ENCODE results near the gene SAMD5.

DNA sequence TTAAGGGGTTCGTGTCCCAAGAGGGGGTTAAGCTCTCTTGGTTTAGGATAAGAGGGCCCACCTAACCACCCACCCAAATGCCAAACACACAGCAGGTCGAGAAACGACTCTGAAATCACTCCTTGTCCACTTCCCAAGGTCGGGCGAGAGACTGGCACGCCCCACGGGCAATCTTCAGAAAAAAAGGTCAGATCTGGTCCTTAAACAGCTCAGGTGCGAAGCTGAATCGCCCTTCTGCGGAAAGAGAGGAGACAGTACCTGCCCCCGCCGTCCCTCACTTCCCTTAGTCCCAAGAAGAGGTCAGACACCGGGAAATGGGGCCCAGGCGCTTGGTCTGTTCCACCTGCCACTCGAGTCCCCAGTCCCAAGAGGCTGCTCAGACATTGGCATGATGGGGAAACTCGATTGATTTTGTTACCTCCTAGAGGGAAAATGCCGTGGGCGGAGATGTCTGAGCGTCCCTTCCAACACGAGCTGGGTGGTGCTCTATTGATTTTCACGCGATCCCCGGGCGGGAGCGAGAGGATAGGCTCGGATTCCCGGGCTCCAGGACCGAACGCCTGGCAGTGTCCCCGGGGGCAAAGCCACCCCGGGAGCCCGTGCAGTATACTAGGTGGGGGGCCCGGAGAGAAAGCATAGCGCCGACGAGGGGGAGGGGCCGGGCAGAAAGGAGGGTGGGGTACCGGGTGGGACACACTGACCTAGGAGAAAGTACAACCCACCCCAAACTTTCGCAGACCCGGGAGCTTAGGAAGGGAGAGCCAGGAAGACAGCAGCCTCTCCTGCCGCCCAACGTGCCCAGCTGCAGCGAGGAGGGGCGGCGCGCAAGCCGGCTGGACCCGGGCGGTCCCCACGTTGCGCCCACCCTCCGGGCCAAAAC lies 1.1 kb upstream of the SAMD5 start:
- TF ChIP-seq CTCF (IDR thresholded peaks at IDR 0.05; ENCODE audit: insufficient read depth, low read length, poor library complexity, severe bottlenecking) = no peak
- TF ChIP-seq EZH2phosphoT487 (conservative IDR thresholded peaks at IDR 0.05; ENCODE audit: low read length) = no peak
